HG03108 (cell line): ENCODE measurements around the gene COX7A2.

Experiments
- ATAC-seq: cut with Tn5 transposase; IDR thresholded peaks from one replicate; pipeline ENCODE4 v1.9.1; 2021; ENCODE audit warnings: moderate library complexity; ENCODE audit not compliant: unreplicated experiment

COX7A2 gene

DNA sequence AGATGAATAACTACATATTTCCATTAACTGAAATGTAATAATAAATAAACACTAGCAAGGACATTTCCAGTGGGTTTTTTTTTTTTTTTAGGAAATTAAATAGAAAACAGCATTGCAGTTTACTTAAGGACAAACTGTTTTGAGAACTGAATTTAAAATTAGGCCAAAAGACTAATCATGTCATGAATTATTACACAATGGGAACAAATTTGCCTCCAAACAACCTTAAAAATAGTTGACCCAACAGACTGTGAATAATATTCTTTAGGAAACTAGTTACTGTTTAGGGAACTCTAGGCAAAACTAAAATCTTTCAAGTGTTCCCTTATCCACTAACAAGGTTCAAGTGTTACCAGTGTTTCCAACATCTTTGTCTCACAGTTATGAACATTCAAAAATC, 21.3 kb downstream of the COX7A2 start:
- ATAC-seq, result no peak

DNA sequence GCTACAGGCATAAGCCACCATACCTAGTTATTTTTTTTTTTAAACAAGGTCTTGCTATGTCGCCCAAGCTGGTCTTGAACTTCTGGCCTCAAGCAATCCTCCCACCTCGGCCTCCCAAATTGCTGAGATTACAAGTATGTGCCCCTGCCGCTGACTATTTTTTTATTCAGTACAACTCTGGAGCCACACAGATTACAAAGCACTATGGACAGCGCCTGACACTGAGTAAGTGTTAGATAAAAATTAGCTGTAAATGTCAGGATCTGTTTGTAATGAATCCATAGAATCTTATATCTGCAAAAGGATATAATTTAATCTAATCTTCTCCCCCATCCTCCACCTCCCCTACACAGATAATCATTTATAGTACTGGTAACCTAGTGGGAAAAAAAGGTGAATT, 22.5 kb downstream of the COX7A2 start:
- ATAC-seq, result no peak

DNA sequence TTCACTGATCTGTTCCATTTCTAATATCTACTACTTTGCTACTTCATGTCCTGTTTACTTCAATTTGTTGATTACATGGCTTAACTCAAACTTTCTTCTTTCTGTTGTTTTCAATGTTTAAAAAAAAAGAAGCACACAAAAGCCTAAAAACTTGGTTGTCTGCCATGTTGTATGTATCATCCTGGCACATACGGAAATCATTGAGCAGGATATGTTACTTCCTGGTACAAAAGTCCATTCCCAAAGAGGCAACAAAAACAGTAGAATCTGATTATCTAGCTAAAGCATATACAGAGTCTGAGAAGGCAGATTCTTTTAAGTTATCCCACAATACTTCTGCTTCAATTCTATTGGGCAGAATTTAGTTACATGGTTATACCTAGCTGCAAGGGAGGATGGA, 23.2 kb downstream of the COX7A2 start:
- no peak for ATAC-seq

DNA sequence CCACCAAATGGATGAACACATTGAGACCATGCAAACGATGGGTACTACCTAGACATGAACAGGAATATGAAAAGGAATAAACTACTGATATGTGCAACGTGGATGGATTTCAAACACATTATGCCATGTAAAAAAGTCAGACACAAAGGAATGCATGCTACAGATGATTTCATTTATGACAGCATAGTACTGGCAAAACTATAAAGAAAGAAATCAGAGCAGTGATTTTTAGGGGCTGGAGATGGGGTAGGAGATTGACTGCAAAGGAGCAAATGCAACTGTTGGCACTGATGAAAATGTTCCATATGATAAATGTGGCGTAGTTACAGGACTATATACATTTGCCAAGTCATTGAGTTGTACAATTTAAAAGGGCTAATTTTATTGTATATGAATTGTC, 24.3 kb downstream of the COX7A2 start:
- ATAC-seq, result no peak

DNA sequence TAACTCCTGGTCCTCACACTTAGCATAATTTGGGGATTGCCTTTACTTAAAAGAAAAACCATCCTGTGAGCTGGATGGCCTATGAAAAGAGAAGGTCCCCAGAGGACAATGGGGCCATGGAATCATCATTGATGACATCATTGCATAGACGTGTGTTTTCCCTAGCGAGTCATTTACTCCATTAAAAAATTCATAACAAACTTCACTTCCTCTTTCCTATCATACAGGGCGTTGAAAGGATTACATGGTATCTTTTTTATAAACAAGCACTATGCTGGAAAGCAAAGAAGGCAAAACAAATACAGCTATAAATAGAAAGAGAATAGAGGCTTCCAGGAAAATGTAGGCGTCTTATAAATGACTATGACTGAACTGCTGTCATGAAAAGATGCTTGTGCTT, 26.4 kb downstream of the COX7A2 start:
- no peak for ATAC-seq

DNA sequence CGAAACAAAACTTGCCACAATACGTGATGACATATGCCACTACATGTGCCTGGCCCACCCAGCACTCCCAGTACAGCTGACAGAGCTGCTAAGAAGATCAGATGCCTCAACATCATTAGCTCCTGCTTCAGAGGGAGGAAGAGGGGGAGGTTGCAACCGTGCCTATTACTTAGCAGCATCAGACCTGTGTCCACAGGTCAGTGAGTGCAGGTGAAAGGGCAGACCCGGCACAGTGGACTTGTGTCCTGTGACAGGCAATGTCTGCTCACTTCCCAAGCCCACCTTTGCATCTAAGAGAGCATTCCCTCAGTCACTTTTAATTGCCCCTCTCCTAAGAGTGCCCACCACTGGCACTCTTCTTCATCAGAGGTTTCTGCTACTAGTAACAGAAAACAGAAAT, 28.3 kb downstream of the COX7A2 start:
- no peak for ATAC-seq

DNA sequence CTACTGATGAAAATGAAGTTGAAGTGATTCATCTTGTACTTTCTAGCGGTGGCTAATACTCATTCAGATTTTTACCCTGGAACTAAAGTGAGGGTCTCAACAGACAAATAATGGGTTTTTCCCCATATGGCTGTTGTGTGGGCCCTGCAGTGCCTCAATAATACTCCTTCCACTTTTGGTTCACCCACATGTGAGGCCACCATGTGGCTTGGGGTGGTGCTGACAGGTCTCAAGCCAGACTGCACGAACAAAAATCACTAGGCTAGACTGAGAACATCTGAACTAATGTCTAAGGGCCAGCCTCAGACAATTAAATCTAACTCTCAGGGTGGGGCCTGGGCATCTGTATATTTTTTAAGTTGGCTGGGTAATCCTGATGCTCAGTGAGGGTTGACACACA, 29.9 kb downstream of the COX7A2 start:
- no peak for ATAC-seq

DNA sequence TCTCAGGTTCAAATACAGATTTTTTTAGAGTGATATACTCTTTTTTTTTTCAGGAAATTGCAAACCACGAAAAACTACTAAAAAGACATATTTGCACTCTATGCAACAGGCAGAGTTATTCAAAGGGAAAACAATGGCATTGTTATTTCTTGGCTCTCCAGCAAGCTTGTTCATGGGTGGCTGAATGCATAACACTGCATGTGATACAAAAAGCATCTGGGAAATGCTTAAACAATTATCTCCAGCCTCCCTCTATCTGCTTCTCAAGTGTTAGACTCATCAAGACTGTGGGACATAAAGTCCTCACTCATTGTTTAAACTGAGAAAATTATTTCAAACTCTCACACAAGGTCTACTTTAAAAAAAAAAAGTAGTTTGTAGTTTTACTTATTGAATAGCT, 30.5 kb downstream of the COX7A2 start:
- ATAC-seq, result no peak

DNA sequence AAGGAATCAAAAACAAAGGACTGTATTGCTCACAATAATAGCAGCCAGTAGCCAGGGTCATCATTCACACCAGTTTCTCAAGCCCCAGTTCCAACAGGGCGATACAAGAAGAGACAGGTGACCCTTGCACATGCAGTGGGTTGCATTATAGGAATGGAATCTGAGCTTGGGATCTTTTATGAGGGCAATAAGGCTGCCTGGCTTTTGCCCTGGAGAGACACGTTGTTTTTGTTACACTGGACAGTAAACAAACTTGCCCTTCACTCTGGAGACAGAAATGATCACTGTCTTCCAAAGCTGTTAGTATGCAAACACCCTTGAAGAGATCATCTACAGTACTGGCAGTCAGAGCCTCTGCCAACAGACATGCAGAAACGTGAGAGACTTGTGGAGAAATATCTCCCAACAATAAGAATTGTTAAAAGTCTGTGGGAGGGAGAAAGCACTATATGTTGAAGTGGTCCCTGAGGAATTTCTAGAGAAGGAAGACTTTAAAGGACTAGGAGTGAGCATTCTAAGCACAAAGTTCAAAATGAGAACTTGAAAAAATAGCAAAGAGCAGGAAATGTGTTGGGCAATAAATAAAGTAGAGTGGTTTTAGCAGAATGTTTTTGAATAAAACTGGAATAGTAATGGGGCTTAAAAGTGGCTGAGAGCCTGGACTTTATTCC, 31.5 kb downstream of the COX7A2 start:
- ATAC-seq, result no peak

DNA sequence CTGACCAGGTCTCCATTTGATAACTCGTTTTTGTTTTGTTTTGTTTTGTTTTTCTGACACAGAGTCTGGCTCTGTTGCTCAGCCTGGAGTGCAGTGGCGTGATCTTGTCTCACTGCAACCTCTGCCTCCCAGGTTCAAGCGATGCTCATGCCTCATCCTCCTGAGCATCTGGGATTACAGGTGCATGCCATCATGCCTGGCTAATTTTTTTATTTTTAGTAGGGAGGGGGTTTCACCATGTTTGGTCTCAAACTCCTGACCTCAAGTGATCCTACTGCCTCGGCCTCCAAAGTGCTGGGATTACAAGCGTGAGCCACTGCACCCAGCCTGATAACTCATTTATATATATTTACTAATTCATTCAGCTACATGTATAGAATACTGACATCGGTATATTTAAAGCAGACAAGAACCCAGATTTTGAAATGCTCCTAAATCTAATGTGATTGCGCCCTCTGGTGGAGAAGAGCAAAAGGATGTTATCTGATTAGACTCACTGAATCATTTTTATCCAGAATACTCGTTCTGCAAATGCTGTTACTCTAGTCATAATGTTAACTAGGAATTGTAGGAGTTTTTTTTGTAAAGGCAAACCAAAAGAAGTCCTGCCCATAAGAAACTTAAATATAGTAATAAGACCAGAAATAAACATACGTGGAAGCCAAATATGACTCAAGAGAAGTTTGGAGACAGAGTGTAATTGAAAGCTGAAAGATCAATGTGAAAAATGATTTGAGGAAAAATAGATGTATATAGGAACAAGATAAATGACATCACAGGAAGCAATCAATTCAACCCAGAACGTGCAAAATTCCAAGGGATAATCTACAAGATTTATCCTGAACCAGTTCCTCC, 32.5 kb downstream of the COX7A2 start:
- no peak for ATAC-seq

DNA sequence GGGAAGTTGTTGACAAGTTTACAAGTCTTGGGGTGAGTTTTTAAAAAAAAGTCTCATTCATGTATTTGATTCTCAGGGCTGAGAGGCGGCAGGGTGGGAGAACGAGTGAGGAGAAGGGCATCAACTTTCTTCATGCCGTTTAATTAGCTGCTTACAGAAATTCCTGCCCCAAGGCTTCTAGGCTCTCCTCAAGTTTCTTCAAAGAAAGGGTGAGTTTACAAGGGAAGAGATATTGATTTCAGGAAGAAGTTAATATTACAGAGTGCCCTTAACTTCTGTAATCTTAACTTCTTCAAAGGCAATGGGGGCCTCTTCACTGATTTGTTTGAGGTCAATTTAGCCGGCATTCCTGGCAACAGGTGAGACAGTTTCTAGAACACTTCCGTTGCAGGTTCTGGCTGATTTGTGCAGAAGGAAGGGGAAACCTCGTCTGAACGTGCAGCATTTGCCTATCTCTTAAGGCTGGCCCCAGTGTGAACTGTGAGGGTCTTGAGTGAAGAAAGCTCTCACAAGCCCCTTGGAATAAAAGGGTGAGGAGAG, 34.3 kb downstream of the COX7A2 start:
- ATAC-seq, result no peak

DNA sequence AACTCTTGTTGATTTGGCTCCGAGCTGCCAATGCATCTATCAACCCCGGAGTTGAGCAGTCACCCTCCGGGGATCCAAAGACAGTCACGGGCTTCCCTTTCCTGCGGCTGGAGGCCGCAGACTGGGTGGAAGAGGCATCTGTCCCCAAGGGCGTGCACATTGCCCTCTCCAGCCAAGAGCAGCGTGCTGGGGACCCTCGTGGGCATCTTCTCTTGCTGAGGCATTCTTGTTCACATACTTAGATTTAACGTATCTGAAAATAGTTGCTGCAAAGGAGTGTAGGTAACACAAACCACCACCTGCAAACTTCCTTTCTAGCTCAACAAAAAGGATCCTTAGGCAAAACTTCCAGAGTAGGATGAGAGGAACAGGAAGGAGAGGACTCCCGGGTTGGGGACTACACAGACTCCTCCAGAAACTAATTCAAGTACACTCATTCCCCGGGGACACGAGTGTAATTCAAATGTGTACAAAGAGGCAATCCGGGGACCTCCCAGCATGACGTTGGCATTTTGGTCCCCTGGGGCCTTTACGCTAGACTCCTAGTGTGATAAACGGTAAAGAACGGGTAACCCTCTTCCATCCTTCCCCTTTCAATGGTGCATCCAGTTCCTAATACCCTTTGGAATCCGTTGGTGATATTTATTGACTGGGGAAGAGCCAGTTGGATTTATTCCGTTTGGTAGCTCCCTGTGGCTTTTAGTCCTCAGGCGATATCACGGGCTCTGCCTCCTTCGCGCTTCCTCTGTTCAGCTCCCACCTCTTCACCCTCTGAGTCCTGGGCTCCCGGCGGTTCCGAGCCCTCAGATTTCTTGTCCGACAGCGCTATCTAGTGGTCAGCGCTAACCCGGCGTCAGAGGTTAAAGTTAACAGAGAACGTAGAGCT, 35.1 kb downstream of the COX7A2 start:
- ATAC-seq, result peak; percentile 69

DNA sequence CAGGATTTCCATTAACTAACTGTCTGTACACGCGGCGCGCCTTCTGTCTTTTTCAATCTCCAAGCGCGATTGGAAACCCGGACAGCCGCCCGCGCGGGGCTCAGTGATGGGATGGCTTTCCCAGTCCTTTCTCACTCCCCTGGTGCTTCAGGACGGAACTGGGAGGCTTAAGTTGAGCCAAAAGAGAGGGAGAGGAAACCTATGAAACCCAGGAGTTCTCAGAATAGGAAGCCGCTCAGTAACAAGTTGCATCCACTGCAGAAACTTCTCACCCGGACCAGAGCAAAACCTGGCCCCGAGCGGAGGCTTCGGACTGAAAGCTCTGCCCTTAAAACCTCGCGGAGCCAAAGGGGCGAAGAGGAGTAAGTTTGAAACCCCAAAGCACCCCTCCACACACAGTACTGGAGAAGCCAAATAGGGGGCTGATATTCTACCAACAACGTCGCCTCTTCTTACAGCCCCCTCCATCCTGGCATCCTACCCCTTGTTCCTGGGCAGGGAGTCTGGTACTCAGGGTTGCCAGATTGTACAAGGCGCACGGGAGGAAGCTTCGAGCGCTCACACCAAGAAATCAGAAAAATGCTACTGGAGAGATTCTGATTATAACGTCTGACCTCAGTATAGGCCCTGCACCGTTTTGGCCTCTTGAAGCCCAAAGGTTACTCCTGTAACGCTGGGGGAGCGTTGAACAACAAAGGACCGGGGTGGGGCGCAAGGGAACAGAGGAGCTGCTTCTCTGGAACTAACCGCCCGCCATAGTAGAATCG, 36.8 kb downstream of the COX7A2 start:
- ATAC-seq, result no peak

DNA sequence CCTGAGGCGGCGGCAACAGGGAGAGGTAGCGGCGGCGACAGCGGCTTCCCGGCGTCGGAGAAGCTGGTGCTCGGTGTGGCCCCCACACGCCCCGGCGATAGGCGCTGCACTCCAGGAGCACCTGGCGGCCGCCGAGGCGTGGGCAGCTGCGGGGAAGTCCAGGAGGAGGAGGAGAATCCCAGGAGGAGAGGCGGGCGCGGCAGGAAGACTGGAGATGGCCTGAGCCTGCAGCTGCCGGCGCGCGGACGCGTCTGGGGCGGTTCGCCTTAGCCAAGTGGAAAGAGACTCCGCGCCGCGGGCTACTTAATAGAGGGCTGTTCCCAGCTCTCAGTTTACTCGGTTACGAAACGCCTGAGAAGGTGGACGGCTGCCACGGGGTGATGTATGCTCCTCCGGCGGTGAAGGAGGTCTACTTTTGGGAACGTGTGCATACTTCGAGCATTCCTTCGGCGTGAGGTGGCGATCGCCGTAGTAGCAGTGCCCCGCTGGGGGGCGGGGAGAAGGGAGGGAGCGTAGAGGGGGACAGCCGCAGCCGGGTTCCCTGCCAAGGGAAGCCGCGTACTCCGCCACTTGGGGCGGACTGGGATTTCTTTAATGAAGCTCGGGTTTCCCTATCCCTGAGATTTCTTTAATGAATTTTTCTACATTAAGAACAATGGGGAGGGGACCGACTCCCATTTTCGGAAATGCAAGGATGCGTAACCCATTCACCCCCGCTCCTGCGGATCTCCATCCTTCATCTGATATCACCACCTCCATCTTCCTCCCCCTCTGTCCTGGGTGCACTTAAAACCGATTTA, 37.6 kb downstream of the COX7A2 start, which contains the start of gene COL12A1:
Gene COL12A1, minus strand, starts transcription at position 278 of the 800 bp plus-strand sequence. CDS start 3,261 bp downstream, outside the sequence.
- no peak for ATAC-seq

DNA sequence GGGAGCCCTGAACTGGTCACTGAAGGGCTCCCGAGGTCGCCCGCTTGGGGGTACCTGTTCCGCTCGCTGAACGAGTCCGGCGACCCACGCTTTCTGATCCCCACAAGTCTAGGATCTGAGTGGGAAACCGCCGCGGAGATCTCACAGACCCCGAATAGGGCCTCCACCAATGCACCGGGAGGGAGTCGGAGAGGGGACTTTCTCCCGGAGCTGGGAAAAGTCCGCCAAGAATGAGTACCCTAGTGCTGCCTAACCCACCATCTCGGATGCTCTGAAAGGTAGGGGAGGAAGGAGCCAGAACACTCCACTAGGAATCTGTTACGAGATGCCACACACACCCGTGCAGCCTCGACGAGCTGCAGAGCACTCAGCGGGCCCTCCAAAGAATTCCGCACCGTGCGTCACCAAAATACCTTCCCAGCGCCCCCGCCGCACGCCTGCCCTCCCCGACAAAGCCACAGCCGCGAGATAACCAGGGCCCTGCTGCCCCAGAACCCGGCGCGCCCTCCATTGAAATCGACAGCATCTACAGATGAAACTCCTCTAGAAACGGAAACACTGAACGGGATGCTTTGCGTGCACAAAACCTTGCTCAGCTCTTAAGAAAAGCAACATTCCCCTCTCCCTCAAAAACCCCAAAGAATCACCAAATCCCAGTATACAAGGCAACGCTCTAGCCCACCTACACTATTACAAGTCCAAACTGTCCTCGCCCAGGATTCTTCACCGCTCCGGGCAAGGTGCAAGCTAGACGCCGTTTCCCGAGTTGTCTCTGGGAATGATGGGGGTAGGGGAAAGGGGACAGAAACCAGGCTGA, 38.4 kb downstream of the COX7A2 start:
- no peak for ATAC-seq

DNA sequence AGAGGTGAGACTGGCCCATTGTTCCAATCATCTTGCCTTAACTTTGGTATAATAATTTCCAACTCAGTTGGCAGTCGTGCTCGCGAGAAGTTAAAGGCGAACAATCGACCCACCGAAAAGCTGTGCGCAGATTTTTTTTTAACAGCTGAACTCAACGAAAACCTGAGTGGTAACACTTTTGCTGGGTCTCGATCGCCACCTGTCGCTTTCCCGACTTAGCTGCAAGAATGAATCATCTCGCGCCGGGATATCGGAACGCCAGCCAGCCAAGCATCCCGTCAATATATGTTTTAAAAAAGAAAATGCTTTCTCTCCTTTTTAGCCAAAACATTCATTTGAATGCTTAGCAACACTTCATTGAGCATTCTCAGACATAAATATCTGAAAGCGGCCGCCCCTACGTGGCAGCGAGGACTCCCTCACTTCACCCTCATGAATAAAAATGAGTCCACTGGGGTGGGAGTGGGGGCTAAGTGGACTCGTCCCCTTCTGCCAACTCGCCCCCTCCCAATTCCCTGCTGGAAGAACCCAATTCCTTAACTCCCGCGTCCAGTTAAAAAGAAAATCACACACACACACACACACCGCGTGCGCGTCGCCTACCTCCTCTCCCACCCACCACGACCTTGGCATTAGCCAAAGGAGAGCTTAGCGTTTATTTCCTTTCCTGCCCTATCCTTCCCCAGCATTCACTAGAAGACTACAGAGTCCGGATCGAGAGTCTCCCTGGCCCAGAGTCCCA, 39.2 kb downstream of the COX7A2 start:
- ATAC-seq, result no peak

DNA sequence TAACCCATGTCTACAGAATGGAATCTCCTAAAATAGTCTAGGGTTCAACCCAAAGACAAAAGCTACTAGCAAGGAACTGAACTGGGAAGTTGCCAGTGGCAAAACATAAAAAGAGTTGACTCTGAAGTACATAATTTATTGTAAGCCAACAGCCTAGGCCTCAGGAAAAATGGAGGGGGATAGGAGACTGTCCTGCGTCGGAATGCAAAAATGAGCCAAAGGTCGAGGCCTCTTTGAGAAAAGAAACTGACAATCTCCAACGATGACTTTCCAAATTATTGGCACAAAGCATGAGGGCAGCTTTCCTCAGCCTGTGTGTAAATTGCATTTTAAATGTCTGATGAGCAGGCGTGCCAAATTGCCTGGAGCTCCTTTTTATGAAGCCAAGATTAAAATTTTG, 39.9 kb downstream of the COX7A2 start:
- no peak for ATAC-seq

DNA sequence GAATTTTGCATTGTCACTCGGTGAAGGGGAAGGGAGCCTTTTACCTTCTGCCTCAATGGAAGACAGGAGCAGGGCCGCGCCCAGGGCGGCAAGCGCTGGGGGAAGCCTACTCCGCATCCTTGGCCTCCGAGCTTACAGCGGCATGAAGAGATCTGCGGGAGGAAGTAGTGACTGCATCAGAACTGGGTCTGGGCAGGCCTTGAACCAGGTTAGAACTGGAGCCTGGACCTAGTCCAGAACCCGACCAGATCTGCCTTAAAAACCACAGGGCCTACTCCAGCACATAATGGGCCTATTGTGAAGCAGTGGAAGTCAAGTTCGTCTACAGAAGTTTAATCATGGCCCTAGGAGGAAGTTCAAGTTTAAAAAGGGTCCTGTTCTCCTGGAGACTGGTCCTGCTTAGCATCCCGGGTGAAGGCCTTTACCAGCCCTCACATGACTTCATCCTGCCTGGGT, 40.9 kb downstream of the COX7A2 start:
- ATAC-seq, result no peak
